Cerebellar cortex (tissue), 1 donor: ENCODE results near the gene TAF15.
A peak's percentile ranks its signal among the peaks of the same experiment; 100 is the strongest.

ENCODE experiments used
- DNase-seq: peaks from one replicate; pipeline ENCODE4 v3.0.0-alpha.2; 2015; ENCODE audit warnings: low spot score

TAF15 gene

DNA sequence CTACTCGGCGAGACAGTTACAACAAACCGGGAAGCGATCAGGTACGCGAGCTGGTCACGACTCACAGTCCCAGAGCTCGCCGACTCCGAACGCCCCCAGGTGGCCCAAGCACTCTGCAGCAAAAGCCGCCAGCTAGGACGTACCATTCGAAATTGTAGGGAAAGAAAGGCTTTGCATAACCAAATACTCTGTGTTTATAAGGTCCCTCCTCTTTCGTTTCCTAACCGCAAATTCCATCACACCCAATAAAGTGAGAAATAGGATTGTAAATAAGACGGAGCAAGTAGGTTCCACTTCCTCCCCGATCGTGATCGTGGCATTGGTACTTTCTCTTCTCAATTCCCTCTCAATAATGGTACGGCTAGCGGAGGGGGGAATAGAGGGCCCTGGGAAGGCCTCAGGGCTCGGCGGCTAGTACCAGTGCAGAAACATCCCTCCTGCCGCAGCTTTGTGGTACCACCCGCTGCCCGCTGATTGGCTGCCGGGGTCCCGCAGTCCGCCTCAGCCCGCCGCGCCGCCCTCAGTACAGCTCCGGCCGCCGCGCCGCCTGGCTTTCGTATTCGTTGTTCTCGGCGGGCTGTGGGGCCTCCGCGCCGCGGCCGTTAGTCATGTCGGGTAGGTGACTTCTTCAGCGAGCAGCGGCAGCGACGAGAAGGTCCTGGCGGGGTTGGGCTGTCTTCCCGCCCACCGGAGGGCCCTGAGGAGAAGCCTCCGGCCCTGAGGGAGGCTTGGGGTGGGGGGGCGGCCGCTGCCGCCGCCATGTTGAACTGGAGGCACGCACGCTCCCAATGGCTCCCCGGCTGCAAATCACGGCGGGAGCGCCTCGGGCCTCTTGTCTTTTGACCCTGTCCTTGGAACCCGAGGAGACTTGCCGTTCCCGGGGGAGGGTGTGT lies at the start of gene TAF15:
Gene TAF15, plus strand, starts transcription at position 523 of the 893 bp plus-strand sequence. Its CDS starts 86 bp downstream, at position 609.
- peak; percentile 99 for DNase-seq

DNA sequence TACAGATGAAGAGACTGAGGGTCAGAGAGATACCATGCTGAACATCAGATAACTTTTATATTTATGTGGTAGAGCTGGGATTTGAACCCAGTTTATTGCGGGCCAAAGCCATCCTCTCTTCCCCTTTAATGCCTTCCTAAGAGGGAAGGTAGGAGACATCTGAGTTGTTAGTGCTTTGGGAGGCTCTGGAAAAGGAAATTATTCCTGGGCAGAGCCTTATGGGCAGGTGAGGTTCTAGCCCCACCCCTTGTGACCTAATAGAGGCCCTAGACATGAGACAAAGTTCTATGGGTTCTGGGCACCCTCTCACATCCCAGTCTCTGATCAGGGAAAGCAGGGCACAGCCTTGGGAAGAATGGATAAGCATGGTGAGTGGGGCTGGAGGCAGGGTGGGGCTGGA lies 48.7 kb upstream of the TAF15 start, which contains the start of gene C17orf50:
Gene C17orf50, plus strand, starts transcription at position 301 of the 400 bp plus-strand sequence. Its CDS starts 55 bp downstream, at position 356.
- DNase-seq: no peak

DNA sequence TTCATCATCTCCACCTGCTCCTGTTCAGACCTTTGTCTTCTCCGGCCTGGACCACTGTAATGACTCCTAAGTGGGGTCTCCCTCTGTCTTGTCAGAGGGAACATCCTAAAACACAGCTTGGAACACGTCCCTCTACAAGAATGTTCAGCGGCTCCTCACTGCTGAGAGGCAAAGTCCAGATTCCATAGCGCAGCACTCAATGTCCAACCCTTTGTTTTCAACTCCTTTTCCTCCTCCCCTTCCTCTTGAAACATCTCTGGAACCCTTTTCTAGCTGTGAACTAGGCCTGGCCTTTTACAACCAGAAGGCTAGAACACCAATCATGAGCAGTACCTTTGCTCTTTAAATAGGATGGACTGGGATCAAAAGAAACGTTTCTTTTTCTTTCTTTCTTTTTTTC lies 47.7 kb upstream of the TAF15 start:
- no peak for DNase-seq

DNA sequence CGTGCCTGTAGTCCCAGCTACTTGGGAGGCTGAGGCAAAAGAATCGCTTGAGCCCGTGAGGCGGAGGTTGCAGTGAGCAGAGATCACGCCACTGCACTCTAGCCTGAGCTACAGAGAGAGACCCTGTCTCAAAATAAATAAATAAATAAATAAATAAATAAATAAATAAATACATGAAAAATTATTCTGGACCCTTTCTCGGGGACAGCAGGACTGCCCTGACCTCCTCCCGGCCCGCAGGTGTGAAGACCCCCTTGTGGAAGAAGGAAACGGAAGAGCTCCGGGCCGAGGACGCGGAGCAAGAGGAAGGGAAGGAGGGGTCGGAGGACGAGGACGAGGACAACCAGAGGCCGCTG lies 45.5 kb upstream of the TAF15 start:
- no peak for DNase-seq

DNA sequence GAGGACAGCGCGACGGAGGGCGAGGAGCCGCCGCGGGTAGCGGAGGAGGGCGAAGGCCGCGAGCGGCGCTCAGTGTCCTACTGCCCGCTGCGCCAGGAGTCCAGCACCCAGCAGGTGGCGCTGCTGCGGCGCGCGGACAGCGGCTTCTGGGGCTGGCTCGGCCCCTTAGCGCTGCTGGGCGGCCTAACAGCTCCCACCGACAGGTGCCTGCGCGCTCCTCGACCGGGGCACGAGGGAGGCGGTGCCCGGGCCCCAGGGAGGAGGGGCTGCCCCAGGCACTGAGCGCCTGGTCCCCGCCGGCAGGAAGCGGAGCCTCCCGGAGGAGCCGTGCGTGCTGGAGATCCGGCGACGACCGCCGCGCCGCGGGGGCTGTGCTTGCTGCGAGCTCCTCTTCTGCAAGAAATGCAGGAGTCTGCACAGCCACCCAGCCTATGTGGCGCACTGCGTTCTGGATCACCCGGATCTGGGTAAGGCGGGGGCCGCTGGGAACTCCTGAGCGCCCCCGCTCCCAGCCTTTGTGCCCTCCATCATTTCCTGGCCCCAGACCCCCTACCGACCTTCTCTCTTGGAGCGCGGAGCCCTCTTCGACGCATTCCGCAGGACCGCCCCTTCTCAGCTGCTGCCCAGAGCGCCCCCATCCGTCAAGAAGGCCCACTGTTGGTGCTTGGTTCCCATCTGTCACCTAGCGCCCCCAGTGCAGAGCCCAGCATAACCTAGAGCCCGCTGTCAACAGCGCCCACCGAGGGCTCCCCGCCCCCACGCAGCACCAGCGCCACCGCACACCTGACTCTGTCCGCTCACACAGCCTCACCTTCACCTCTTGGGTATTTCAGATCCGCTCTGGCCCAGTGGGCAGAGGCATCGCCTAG lies 44.9 kb upstream of the TAF15 start:
- peak; percentile 84 for DNase-seq

DNA sequence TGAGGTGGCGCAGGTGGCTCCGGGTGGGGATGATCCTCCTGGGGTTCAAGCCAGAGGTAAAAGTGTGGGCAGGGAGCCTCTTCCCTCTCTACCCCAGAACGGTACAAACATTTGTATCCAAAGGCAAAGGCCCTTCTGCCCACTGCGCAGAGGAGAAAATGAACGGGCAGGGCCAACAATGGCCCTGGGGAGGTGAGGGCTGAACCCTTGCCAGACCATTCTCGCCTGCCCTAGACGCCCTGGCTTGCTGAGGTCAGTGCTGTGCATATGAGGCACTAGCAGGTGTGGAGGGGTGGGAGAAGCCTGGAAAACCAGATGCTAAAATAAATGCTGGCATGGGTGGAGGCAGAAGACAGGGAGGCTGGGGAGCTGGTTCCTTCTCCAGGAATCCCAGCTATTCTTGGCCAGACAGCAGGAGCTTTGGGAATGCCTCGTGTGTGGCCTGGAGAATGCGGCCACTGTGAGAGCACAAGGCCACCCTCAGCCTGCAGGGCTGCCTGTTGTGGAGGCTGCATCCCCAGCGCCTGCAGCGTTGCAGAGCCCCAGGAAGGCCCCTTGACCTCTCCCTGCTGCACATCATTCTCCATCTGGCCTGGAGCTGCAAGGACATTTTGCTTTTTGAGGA lies 44.1 kb upstream of the TAF15 start:
- DNase-seq: no peak

DNA sequence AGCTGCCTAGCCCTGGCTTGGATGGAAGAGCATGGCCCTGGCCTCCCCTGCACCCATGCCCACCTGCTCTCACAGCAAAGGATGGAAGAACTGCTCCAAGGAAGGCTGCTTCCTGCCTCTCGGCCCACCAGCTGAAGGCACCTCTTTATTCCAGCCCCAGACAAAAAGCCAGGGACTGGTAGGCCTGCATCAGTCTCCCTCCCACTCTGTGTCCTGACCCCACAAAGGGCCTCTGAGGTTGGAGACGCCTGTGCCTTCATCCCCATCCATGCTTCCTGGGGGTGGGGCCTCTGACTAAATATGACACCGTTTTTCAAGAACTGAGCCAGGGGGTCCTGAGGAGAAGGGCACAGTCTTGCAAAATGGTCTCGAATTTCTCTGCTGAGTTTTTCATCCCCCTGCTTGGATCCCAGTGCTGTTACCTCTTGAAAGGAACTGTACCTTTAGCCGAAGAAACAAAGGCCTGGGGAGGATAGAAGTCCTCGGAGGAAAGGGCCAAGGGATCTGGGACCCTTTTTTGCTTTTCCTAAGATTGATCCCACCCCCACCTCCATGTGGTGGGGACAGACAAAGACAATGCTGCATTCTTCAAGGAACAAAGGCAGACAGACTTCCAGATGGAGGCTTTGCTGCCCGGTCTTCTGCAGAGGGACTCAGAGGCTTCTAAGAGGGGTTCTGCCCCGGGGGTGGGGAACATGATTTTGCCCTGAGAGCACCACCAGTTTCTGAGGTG lies 43.4 kb upstream of the TAF15 start:
- no peak for DNase-seq

DNA sequence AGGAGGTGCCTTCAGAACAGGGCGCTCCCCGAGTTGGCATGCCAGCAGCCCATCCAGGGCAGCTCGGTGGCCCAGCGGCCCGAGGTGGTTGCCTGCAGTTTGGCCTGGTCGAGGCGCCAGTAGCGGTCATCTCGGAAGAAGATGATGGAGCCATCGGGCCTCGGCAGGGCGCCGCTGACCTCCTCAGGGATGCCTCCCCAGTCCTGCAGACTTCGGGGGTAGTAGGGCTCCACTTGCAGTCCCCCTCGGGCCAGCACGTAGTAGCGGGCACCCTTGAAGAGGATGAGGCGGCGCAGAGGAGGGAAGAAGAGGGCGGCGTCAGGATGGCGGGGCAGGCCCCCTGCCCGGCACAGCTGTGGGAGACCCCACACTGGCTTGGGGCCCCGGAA lies 42.8 kb upstream of the TAF15 start:
- DNase-seq: no peak

DNA sequence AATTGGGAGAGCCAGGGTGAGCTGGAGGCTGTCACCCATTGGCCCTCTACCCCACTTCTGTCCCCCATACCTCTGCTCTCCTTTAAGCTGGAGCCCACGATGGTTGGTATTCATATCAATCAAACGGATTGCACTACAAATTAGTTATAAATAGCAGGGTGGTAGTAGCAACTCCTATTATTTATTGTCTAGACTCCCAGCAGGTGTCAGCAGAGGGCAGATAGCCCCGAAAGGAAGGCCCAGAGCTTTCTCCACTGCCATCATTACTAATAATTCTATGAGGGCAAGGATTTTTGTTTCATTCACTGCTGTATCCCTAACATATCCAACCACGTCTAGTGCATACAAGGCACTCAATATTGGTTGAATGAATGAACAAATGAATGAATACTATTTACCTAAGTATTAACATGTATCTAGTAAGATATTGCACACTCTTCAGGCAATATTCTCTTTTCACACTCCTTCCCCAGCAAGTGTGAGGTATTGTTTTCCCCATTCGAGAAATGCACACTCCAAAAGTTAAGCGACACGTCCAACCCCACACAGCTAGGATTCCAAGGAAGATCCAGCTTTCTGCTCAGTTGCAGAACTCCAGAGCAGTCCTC lies 42.3 kb upstream of the TAF15 start:
- peak; percentile 36 for DNase-seq

DNA sequence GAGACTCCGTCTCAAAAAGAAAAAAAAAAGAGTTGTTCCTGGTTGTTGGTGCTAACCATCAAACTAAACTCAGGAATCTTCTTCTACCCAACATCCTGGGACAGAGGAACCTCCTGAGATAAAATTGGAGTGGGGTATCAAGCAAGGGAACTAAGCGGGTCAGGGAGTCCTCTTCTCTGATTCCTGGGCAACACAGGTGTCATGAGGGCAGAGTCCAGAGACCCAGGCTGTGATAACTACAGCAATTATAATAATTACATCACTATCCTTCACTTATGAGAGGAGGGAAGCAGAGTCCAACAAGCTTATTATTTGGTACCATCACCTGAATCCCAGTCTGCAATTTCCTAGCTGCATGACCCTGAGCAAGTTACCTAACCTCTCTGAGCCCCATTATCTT lies 40.5 kb upstream of the TAF15 start:
- DNase-seq: no peak

DNA sequence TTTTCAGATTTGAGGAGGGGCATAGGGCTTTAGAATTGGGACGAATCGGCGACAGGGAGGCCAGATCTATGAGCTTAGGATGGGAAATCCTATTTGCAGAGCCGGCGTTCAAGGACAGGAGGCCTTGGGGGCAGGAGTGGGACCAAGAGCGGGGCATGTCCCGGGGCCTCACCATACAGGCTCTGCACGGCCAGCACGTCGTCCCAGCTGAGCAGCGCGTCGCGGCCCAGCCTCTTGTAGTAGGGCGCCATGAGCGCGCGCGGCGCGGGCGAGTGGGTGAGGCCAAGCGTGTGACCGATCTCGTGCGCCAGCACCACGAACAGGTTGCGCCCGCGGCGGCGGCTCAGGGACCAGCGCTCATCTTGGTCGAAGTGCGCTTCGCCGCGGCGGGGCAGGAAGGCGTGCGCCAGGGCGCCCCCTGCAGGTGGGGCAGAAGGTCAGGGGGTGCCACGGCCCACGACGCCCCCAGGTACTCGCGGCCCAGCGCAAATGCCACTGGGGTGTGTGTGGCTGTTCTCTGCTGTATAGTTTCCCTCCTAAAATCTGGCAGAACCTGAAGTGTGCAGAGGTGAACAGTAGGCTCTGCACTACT lies 39.3 kb upstream of the TAF15 start:
- DNase-seq: no peak

DNA sequence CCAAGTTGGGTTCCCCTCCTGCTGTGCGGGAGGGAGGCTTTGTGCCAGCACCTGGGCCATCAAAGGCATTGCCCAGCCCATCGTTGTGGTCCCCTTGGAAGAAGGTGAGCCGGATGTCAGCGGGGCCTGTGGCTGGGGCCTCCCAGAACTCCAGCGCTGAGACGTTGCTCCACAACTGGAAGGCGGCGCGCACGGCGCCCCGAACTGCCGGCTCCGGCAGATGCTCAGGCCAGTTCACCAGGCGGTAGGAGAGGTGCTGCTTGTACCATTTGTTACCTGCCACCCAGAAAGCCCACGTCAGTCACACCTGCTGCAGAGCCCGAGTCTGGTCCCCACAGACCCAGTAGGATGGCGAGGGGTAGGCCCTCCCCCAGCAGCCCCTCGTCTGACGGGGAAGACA lies 36.2 kb upstream of the TAF15 start:
- DNase-seq: no peak

DNA sequence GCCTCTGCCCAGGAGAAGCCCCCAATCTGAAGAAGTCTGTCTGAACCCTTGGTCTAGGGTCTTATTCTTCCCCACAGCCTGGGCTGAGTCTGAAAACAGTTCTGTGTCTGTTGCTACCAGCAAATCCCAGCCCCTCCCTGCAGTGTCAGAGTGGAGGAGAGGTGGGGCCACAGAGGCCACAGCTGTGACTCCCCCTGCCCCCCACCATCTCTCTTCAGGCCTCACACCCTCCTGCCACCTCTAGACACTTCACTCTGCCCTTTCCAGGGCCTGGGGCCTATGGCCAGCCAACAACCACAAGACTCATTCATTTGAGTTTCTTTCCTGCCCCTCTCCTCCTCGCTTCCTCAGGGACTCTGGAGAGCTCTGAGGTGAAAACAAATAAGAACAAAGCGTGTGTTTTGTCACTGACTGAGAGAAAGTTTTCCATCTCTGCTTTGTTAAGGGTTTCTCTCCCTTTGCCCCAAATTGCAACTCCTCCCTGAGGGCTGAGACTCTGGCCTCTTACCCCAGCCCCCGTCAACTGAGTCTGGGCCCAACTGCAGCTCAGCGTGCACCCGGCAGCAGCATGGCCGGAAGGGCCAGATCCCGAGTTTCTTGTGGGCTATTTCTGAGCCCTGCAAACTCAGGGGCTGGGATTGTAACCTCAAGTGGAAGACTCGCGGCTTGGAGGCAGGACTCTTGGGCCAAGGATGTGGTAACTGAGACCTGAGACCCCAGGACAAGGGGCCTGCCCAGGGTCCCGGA lies 35.4 kb upstream of the TAF15 start:
- no peak for DNase-seq

DNA sequence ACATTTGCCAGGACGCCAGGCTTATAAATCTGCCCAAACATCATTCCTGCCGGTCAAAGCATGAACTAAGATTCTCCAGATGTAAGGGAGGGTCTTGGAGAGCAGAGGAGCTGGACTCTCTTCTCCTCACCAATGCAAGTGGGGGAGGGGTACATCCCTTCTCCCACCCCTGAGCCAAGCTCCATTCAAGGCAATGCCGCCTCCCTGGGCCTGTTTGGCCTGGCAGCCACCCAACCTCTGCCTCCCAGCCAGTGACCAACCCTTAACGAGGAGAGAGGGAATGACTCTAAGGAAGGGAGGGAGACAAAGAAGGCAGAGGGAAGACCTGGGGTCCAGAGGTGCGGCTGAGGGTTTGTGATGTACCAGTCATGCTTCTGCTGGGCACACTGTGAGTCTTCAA lies 34.8 kb upstream of the TAF15 start:
- DNase-seq: no peak

DNA sequence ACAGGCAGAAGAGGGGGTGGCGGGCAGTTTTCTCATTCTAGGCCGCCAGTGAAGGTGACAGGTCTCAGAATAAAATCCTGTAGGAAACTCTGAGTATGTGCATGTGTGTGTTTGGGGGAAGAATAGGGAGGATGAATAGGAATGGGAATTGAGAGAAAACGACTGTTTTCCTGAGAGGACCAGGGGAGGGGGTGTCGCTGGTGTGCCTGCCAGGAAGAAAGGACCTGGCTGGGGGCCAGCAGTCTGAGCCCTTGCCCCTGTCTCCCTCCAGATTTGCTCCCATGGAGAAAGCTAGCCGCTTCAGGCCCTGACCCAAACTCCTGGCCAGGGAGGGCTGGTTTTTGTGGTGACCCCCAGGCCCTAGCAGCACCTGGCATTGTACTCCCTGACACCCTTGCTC lies 34.2 kb upstream of the TAF15 start:
- no peak for DNase-seq

DNA sequence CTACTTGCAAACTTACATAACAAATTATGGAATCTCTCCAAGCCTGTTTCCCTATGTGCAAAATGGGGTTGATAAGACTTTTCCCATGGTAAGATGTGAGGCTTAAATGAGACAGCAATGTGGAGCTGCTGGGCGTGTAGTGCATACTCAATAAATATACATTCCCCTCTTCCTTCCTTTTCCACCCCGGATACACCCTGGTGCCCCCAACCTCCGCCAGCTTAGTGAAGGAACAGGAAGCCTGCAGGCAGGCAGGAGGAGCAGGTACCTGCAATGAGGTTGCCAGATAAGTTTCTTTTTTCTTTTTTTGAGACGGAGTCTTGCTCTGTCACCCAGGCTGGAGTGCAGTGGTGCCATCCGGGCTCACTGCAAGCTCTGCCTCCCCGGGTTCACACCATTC lies 33.7 kb upstream of the TAF15 start:
- DNase-seq: no peak

DNA sequence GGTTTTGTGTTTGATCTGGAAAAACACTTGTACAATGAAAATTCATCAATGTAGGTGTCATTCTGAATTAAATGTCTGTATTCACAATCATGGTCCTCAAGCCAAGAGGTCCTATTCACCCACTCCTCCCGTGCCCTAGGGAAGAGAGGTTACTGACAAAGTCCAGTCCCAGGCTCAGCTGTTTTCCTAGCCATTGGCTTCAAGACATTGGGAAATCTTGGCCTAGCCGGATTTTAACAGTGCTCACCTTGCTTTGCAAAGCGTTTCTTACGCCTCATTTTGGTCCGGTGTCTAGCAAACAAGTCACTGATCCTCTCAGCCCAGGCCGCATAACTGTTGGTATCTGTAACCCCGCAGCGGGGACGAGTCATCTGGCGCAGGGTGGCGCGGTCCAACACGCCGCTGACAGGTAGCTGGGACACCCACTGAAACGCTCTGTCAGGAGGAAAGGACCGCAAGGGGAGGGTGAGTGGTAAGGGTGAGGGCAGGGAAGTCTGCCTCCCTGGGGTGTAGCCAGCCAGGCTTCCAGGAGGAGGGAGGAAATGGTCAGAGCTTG lies 30.6 kb upstream of the TAF15 start:
- DNase-seq: no peak

DNA sequence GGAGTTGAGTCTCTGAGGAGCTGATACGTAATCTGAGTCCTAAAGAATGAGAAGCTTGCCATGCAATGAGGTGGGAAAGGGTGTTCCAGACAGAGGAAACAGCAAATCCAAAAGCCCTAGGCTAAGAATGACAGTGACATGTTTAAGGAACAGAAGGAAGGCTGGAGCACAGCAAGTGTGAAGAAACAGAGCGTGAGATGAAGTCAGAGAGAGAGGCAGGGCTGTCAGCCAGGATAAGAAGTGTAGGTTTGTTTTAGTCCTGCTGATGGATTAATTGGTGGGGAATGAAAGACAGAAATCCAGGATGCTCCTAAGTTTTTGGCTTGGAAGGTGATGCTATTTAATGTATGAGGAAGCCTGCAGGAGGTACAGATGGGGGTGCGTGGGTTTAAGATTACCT lies 28.3 kb upstream of the TAF15 start:
- DNase-seq: no peak

DNA sequence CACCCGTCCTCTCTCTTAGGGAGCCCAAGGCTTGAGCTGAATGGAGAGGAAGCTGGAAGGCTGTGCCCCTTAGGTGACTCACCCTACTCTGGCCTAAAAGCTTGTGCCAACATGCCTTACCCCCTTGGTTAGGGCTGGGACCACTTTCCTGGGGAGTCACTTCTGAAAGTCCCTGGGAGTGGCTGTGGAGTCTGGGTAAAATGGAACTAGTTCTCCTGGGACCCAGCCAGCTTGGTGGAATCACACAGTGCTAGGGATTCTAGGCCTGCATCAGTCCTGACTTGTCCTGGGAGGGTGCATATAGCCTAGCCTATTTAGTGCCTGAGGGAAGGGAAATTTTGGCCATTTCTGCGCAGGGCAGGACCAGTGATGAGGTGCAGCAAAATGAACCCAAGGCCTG lies 24.4 kb upstream of the TAF15 start:
- no peak for DNase-seq

DNA sequence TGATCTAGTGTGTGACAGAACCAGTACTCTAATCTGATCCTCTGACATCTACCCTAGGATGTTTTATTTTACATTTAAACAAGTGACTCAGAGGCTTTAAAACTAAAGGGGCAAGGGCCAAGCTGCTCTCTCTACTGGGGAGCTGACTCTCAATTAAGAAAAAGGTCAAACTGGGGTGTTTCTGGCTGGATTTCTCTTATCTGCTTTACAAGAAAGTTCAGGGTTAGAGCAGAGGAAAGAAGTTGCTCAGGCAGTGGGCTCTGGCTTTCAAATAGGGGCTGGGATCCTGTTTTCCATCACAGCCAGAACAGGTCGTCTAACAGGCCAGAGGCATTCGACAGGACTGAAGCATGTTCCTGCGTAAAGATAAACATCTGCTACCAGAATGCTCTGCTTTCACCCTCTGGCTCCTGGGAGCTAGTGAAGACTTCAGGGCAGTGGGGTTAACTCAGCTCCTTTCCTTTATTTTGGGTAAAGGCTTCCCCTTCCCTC lies 22.3 kb upstream of the TAF15 start:
- no peak for DNase-seq
